Stimulated activated CD8-positive, alpha-beta memory T cell treated with anti-CD3 and anti-CD28 coated beads, Interleukin-7, amount 100 ng/mL, for 1 hour (primary cell): ENCODE data around the gene CABLES2.

ENCODE experiments used
- DNase-seq, 2 donors: peaks; one replicate each; pipeline ENCODE4 v3.0.0-alpha.2; 2020; ENCODE audit warnings: low read depth in 2 of 2

Gene CABLES2

GRCh38 chr20:62372042-62372993, 34.8 kb downstream of the CABLES2 start:
- no peak for DNase-seq

GRCh38 chr20:62371588-62372041, 35.5 kb downstream of the CABLES2 start:
- DNase-seq, result no peak

DNA sequence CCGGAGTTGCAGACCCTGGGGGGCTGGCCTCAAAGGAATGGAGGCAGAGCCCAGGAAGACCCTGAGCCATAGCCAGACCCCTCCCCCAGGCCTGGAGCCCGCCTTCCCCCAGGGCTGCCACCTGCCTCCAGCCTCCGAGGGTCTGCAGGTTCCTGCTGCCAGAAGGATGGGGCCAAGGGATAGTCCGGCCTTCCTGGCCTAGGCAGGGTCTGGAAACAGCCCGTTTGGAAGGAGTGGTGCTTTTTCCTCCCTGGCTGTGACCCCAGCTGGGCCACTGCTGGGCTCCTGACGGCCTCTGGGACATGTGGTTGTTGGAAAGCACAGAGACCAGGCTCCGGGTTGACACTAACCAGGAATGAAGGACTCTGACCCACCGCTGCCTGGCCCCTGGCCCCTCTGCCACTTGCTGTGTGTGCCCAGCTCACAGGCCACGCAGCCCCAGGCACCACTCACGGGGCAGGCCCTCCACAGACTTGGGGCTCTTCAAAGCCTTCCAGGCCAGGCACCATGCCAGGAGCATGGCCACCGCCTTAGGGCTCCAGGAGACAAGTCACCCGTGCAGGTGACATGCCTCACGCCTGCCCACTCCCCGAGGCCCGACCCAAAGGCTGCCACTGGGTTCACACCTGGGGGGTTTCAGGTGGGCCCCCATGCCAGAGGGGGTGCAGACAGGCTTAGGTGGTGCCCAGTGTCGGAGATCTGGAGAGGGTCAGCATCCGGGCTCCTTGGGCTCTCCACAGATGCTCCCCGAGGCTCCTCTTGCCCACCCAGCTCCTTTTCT, 36.1 kb downstream of the CABLES2 start:
- no peak for DNase-seq

DNA sequence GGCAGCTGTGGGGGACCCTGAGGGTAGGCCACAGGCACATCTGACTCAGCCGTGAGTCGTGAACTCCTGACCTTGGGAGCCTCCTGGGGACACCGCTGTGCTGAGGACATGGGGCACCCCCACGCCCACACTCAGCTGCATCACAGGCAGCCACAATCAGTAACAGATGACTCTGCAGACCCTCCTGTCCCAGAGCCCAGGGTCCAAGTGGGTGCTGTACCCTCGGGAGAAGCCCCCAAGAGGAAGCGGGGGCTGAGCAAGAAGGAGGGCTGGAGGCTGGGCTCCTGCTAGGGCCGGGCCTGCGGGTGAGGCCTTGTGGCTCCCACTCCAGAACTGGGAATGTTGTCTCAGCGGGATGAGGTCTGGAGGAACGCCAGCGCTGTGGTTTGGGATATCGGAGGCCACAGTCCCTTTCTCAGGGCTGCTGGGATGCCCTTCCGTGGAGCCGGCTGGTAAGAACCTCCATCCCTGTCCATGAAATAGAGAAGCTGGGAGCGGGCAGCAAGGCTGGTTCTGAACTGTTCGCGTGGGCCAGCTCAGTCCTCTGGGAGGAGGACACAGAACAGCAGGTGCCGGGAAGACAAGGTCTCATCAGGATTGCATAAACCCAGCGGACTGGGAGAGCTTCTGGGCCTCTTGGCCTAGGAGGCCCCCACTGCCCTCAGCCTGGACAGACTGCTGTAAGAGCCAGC, 36.8 kb downstream of the CABLES2 start:
- DNase-seq, result no peak

GRCh38 chr20:62369815-62370114, 37.3 kb downstream of the CABLES2 start:
- DNase-seq, result no peak

GRCh38 chr20:62368976-62369814, 37.9 kb downstream of the CABLES2 start:
- DNase-seq, result no peak

- no peak for DNase-seq
Measured at GRCh38 chr20:62368392-62368975, 38.6 kb downstream of the CABLES2 start.

DNA sequence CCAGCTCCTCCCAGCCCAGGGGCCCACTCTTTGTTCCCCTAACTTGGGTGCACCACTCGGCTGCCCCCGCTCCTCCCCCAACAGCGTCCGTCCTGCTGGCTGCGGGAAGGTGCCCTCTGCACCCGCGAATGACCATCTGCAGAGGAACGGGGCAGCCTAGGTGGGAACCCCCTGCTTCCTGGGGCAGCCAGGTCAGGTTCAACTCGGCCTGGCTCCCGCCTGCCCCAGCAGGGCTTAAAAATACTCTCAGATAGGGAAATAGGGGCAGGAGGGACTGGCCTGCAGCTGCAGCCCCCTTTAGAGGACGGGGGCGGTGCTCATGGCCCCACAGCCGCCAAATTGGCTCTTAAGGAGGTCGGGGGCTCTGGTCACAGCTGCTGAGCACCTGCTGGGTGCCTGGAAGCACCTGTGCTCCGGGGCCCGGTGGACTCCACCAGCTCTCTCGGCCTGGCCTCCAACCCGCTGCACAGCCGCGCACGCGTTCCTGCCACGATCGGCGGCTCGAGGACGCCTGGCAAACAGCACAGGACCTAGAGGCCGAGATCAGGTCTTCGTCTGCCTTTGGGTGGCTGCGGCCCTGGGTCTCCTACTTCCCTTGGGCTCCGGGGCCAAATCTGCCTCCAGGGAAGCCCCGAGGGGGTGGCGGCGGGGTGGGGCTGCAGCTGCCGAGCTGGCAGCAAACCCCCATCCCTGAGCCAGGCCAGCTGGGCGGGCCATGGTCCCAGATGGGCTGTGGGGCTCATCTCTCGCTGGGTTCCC, 39.3 kb downstream of the CABLES2 start:
- no peak for DNase-seq

DNA sequence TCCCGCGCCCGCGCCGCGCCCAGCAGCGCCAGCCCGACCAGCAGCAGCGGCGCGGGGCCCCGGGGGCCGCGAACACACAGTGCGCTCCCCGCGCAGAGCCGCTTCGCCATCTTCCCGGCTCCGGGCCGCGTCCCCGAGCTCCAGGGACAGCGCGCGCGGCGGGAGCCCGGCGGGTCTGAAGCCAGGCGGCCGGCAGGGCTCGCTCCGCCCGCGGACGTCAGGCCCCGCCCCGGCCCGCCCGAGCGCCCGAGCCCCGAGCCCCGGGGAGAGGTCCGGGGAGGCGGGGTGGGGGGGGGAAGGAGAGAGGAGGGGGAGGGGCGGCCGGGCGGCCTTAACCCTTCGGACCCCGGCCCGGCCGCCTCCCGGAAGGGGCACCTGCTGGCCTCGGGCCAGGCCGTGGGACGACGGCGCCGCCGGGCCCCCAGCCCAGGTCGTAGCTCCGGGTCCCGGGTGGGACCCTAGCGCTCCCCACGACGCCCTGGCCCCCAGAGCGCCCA, 39.9 kb downstream of the CABLES2 start, which contains the start of gene LAMA5:
Gene LAMA5, minus strand, starts transcription at position 177 of the 497 bp plus-strand sequence. Its CDS starts 67 bp downstream, at position 110.
- no peak for DNase-seq

GRCh38 chr20:62366370-62367135, 40.5 kb downstream of the CABLES2 start:
- DNase-seq, result no peak

- DNase-seq, result no peak
Measured at GRCh38 chr20:62365814-62366369, 41.2 kb downstream of the CABLES2 start.

- DNase-seq, result no peak
Measured at GRCh38 chr20:62364911-62365736, 42.0 kb downstream of the CABLES2 start.

GRCh38 chr20:62363920-62364851, 42.9 kb downstream of the CABLES2 start:
- DNase-seq, result no peak

- no peak for DNase-seq
Measured at GRCh38 chr20:62362991-62363919, 43.8 kb downstream of the CABLES2 start.

DNA sequence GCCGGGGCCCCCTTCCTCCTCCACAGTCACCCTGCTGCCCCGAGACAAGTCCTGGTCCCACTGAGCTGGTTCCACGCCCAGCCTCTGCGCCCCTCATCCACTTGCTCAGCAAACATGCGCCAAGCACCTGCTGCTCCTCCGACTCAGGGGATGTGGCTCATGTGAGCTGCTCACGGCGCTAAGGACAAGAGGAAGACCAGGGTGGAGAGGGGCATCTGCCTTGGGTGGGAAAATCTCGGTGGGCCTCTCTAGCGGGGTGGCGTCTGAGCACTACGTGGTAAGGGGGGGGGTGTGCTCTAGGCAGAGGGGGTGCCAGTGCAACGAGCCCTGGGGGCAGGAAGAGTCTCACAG, 44.5 kb downstream of the CABLES2 start:
- no peak for DNase-seq
